Activated naive CD4-positive, alpha-beta T cell (primary cell): Measurements from ENCODE around the gene PHLDB2.
A peak's percentile ranks its signal among the peaks of the same experiment; 100 is the strongest.

Experiments
- DNase-seq, 4 experiments: peaks; one replicate each; lab custom pipeline; 2025; lab: John Stamatoyannopoulos, UW

PHLDB2 gene

DNA sequence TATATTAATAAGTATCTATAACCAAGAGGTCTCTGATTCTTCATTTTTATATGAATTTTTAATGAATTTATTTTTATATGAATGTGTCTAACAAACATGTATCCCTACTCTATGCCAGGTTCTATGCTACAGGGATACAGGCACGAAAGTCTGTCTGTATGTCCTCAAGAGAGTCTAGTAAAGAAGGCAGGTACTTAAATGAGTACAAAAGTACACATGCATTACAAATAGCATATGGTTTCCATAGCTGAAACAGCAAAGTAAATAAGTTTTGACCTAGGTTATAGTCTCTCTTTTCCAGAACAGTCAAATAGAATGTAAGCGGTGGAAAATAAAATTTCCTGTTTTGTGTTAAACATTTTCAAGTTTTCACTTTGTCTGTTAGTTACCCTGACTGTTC is 106.4 kb downstream of the PHLDB2 start:
- DNase-seq: no peak

GRCh38 chr3:111967068-111967467 is 108.0 kb downstream of the PHLDB2 start:
- no peak for DNase-seq

GRCh38 chr3:111967651-111968274 is 108.7 kb downstream of the PHLDB2 start:
- DNase-seq: peak; percentile 44 to 72 (median 62)

DNA sequence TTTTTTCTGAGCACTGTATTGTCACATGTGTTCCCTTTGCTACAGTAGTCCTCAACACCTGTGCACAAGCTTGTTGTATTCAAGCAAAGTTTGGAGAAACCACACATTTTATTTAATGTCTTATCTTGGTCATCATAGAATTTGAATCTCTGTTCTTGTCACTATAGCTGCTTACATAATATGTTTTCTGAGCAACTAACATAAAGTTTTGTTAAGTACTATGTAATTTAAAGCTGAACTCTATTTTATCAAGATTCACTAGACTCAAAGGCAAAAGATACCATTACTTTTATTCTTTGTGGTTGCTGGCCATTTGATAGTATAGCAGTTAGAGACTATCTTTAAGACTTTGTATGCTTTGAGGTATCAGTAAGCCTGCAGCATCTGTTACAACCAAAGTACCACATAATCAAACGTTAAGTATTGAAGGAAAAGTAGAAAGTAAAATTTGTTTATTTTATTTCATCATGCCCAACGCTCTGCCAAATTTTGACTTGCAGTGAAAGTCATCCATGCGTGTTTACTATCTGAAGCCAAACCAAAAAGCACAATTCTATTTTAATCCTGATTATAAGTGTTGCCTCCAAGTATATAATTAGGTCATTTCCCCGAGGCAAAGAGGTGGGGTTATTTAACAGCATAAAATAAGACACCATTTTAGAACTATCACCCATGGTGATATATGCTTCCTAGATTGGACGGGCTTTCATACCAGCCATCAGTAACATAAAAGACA is 109.4 kb downstream of the PHLDB2 start:
- DNase-seq: no peak

DNA sequence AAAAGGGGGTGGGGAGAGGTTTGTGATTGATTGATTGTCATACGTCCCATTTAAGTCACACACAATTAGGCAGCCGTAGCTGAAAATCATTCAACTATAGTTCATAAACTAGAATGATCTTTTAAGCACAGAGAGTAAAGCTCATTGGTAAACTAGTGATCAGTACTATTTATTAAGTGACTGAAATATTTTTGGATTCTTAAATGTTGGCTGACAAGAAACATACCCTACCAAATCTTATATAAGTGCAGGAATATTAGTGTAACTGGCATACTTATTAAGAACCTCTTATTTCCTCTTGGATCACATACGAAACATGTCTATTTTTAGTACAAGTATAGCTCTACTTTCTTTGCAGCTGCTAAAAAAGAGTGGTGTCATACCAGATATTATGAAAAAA is 111.3 kb downstream of the PHLDB2 start:
- DNase-seq: no peak

DNA sequence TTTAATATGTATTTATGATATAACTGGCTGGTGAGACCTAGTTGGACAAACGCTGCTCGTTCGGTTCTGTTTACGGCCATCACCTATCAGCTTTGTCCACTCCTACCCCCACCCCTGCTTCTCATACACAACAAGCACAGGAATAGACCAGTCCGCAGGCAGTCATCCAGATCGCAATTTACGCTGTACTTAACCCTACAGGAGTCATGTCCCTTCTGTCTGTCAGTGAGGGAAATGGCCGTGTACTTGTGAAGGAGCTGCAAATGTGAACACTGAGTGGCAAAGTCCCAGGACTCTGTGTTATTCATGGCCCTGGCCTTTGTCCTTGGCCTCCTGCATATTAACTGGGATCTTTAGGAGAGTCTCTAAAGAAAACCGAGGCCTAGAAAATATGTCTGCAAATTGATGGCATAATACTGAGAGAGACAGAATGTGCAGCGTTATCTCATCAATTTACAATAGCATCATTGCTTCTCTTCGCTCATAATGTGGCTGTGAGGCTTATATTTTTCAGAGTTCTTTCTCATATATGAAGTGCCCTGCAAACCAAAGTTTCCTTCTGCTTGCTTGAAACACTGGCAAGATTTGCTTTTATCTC is 112.6 kb downstream of the PHLDB2 start:
- DNase-seq: no peak

GRCh38 chr3:111972891-111973290 is 113.8 kb downstream of the PHLDB2 start:
- DNase-seq: no peak

GRCh38 chr3:111975131-111975530 is 116.1 kb downstream of the PHLDB2 start:
- no peak for DNase-seq

DNA sequence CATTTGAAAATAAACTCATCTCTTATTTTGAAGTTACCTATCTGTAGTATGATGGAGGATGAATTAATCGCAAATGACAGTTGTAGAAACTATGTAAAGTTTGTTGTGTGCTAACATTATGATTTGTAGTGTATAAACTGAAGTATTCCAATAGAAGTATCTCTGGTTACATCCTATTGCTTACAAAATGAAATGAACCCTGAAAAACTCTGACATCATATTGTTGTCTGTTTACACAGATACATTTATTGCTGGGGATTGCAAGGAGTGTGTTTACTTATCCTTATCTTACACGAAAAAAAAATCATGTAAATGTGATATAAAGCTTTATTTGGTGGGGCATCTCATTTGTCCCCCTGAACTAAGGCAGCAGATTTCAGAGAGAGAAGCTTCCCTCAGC is 117.2 kb downstream of the PHLDB2 start:
- DNase-seq: no peak

DNA sequence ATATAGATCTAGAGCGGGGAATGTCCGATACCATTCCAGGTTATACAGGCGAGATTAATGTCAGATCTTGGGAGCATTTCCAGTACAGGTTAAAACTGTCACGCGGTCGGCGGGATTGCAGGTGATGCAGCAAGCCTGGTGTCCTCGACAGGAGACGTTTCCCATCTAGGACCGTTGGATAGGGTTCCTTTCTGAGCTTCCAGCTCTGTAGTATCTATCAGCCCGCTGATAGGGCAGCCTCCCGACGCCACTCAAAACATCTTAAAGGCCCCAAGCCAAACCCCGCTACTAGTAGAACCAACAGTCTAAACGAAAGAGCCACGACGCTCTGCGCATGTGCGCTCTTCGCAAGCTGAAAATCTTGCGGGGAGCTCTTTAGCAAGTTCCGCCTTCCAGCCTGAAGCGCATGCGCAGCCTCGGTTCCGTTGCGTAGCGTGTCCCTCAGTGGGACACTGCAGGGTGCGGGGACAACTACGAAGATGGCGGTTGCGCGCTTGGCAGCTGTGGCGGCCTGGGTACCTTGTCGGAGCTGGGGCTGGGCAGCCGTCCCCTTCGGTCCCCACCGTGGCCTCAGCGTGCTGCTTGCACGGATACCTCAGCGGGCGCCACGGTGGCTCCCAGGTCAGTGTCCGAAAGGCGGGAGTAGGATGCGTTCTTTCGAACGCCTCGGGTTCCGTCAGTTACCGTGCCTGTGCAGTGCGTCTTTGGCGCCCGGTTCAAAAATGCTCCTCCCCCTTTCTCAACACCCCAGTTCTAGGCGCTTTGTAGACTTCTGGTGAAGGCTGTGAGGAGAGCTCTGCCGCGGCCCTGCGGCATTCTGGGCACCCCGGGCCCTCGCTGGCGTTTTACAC is 119.7 kb downstream of the PHLDB2 start, which contains the start of gene ABHD10:
TSS of gene ABHD10 (plus strand) at position 444 of the 851 bp plus-strand sequence. CDS start at position 480, 36 bp downstream.
- peak; percentile 80 to 96 (median 94) for DNase-seq

- DNase-seq: no peak
Measured at GRCh38 chr3:111979434-111980038, 120.5 kb downstream of the PHLDB2 start.

DNA sequence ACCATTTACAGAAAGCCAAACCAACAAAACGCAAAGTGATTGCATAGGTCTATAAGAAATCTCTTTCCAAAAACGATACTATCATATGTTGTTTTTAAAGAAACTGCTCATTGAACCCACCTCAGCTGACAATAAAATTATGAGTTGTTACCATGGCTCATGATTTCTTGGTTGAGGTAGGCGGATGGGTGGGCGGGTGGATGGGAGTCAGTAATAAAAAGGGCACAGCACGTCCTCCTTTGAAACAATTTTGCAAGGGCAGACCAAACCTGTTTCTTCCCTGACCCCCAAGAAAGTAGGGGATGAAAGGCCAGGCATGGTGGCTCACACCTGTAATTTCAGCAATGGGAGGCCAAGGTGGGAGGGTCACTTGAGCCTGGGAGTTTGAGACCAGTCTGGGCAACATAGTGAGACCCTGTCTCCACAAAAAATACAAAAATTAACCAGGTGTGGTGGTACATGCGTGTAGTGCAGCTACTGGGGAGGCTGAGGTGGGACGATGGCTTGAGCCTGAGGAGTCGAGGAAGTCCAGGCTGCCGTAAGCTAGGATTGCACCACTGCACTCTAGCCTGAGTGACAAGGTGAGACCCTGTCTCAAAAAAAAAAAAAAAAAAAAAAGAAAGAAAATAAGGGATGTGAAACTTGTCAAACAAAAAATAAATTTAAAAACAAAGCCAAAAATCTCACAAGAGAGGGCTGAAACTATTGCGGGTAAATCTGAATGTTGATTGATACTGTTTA is 121.8 kb downstream of the PHLDB2 start:
- DNase-seq: no peak

- no peak for DNase-seq
Measured at GRCh38 chr3:111981457-111981763, 122.3 kb downstream of the PHLDB2 start.

DNA sequence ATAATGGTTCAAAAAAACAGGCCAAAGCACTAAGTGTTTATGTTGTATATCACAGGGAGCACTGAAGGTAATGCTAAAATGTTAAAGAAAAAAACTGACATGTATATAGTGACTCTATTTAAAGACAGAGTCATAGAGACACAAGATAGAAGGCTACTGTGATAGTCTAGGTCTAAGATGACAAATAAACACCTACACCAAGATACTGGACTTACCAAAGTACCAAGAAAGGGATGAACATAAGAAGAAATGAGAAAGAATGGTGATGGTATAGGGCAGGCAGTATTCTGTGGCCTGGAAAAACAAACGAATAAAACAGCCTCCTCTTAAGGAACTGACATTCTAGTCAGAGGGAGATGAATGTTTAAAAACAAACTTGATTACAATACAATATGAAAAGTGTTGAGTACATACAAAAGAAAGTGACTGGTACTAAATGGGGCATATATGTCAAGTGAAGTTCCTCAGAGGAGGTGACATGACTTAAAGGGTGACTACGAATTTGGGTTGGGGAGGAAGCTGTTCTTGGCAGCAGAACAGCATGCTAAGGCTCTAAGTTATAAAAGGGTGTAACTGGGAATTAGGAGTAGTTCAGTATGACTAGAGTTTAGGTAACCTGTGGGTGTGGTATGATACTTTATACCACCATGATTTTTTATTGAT is 125.7 kb downstream of the PHLDB2 start:
- DNase-seq: no peak

GRCh38 chr3:111986800-111987199 is 127.7 kb downstream of the PHLDB2 start:
- no peak for DNase-seq

GRCh38 chr3:111989061-111989678 is 130.1 kb downstream of the PHLDB2 start:
- no peak for DNase-seq

- DNase-seq: no peak
Measured at GRCh38 chr3:111993038-111993437, 134.0 kb downstream of the PHLDB2 start.

- no peak for DNase-seq
Measured at GRCh38 chr3:111998636-111999483, 139.8 kb downstream of the PHLDB2 start, which contains the start of gene TAGLN3. Gene TAGLN3, plus strand, starts transcription at chr3:111998922. Its CDS starts 501 bp downstream, at chr3:111999423.
